Loucy (cell line): ENCODE results near the gene LRRTM2.

Source experiments
- EZH2phosphoT487 ChIP-seq: fragments of 200-600 bp; IDR thresholded peaks from 2 replicates; pipeline ENCODE4 v1.6.1; 2018; ENCODE audit warnings: antibody characterized with exemption, mild to moderate bottlenecking, moderate library complexity, borderline replicate concordance
- TF ChIP-seq, protein P1 (sequence below): fragments of 200-600 bp; sonication (generic); conservative IDR thresholded peaks from 2 replicates; pipeline ENCODE4 v1.5.1; 2014; ENCODE audit warnings: mild to moderate bottlenecking, antibody characterized with exemption, low read length

DNA sequence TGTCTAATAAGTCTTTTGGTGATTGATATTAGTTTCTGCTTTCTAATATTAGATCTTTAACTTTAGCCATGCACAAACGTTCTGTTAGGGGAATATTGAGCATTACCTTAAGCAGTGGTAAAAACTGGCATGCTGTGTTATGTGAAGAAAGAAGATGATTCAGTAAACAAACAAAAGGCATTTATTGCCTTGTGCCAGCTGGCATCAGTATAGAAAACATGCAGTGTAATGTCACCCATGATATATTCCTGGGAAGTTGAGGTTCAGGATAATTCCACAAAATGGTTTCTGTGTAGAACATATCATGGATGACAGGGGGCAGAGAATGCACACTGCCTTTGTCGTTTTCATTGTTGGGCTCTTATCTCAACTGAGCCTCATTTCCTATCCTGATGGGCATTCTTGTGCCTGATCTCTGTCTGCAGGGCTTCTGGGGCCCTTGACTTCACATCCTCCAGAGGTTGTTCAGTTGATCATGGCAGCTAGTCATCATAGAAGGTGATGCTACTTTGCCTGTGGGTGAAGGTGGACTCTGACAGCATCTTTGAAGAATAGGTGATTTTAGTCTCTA is 24.2 kb downstream of the LRRTM2 start:
- no peak for TF ChIP-seq EZH2phosphoT487
- TF ChIP-seq, protein P1, sequence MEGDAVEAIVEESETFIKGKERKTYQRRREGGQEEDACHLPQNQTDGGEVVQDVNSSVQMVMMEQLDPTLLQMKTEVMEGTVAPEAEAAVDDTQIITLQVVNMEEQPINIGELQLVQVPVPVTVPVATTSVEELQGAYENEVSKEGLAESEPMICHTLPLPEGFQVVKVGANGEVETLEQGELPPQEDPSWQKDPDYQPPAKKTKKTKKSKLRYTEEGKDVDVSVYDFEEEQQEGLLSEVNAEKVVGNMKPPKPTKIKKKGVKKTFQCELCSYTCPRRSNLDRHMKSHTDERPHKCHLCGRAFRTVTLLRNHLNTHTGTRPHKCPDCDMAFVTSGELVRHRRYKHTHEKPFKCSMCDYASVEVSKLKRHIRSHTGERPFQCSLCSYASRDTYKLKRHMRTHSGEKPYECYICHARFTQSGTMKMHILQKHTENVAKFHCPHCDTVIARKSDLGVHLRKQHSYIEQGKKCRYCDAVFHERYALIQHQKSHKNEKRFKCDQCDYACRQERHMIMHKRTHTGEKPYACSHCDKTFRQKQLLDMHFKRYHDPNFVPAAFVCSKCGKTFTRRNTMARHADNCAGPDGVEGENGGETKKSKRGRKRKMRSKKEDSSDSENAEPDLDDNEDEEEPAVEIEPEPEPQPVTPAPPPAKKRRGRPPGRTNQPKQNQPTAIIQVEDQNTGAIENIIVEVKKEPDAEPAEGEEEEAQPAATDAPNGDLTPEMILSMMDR, result no peak
